Endodermal cell (in vitro differentiated cells): ENCODE measurements around the gene HK3. TPM values are rescaled to one million over a fixed set of nuclear protein-coding genes. Genes with fewer than 3 reads are reported as not detected.

Experiments
- DNase-seq: peaks from one replicate; pipeline ENCODE4 v3.0.0-alpha.2; 2017
- H3K27ac ChIP-seq: 2 replicates; pipeline ENCODE4 v1.5.1; 2013; ENCODE audit warnings: mild to moderate bottlenecking, low read depth, low read length, moderate library complexity
- H3K27me3 ChIP-seq: 2 replicates; pipeline ENCODE4 v1.6.1; 2013; ENCODE audit warnings: mild to moderate bottlenecking, low read length, moderate library complexity; ENCODE audit not compliant: insufficient read depth, control insufficient read depth, poor library complexity, severe bottlenecking
- H3K36me3 ChIP-seq: 2 replicates; pipeline ENCODE4 v1.7.0; 2013; ENCODE audit warnings: mild to moderate bottlenecking, low read length, moderate library complexity; ENCODE audit not compliant: control insufficient read depth, insufficient read depth
- H3K4me1 ChIP-seq: one replicate; pipeline ENCODE4 v1.7.0; 2013; ENCODE audit warnings: low read length; ENCODE audit not compliant: control insufficient read depth, insufficient read depth
- H3K4me3 ChIP-seq: 2 replicates; pipeline ENCODE4 v1.5.1; 2013; ENCODE audit warnings: mild to moderate bottlenecking, low read length, moderate library complexity
- H3K9ac ChIP-seq: 2 replicates; pipeline ENCODE4 v1.6.1; 2013; ENCODE audit warnings: mild to moderate bottlenecking, low read length, moderate library complexity; ENCODE audit not compliant: poor library complexity, severe bottlenecking; ENCODE audit errors: extremely low read depth
- H3K9me3 ChIP-seq: 2 replicates; pipeline ENCODE4 v1.6.1; 2013; ENCODE audit warnings: mild to moderate bottlenecking, low read length, moderate library complexity; ENCODE audit not compliant: control insufficient read depth
- H3K27ac Mint-ChIP-seq: 2 replicates; pipeline ENCODE4 v1.8.0; 2020; ENCODE audit warnings: mixed read lengths
- H3K27me3 Mint-ChIP-seq: 2 replicates; pipeline ENCODE4 v1.8.0; 2021; ENCODE audit warnings: mild to moderate bottlenecking, mixed read lengths; ENCODE audit not compliant: insufficient read depth
- H3K36me3 Mint-ChIP-seq: 2 replicates; pipeline ENCODE4 v1.8.0; 2020; ENCODE audit warnings: low read depth, mixed read lengths
- H3K4me1 Mint-ChIP-seq: 2 replicates; pipeline ENCODE4 v1.8.0; 2020; ENCODE audit warnings: mixed read lengths
- H3K4me3 Mint-ChIP-seq: 2 replicates; pipeline ENCODE4 v1.8.0; 2020; ENCODE audit warnings: mild to moderate bottlenecking, moderate library complexity, mixed read lengths
- H3K9me3 Mint-ChIP-seq: 2 replicates; pipeline ENCODE4 v1.8.0; 2020; ENCODE audit warnings: mild to moderate bottlenecking, mixed read lengths
- WGBS, 2 experiments: methylation state at CpG; one replicate each; pipeline versions ENCODE4 v1.1.5 to v1.1.7; 2013; ENCODE audit warnings: missing lambda C conversion rate in 2 of 2, mixed read lengths in 1 of 2; ENCODE audit not compliant: insufficient coverage in 1 of 2, insufficient read length in 1 of 2; 5-methylcytosine and 5-hydroxymethylcytosine counted together
- total RNA-seq, 2 donors: library from RNA; stranded (reverse); fragmentation: NEBNext Ultra II Directional in 1 of 2; extraction: Animal tissue kit (Norgen Biotek cat#: 25700) in 1 of 2; gene quantifications; 2 replicates in 1 of 2; 3 replicates in 1 of 2; pipeline ENCODE4 v1.2.1, GENCODE V29; 2021
- TF ChIP-seq, protein P1 (sequence below): fragments of 200-600 bp; sonication (generic); conservative IDR thresholded peaks from 2 replicates; pipeline ENCODE4 v1.5.0; 2021; ENCODE audit warnings: antibody characterized with exemption, mild to moderate bottlenecking

HK3 gene
- total RNA-seq, 2 donors from 2014 or later = 0.55 TPM; not detected in 1

DNA sequence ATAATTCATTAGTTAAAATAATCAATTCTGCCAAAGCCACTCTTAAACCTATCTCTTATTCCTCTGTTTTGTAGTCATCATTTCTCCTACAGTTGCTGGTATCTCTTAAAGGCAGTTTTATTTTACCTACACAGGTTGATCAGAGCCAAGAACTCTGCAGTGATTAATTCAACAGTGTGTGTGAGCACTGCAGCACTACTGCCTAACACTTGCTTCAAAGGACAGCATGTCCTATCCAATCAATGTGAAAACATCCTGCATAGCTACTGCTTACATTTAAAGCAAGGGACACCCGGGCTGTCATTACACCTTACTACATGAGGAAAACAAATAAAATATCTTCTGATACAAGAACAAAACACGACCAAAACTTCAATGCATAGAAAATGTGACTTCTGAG lies 45.1 kb upstream of the HK3 start:
- Histone ChIP-seq H3K27me3 (no peaks in the 10 kb centered on the region), H3K36me3 (peaks cover 80% of the 10 kb centered on the region), H3K9me3 (no peaks in the 10 kb centered on the region), H3K27ac (no peak overlapping the region), H3K9ac (no peak overlapping the region), H3K4me3 (no peak overlapping the region), H3K4me1 (no peaks in the 10 kb centered on the region)
- Mint-ChIP-seq H3K4me1 (peaks cover 16% of the 10 kb centered on the region), H3K4me3 (no peak overlapping the region), H3K36me3 (peaks cover 55% of the 10 kb centered on the region), H3K27ac (peak overlapping the region; percentile 28), H3K9me3 (peaks cover 2% of the 10 kb centered on the region), H3K27me3 (no peaks in the 10 kb centered on the region)
- DNase-seq = no peak
- TF ChIP-seq, protein P1, sequence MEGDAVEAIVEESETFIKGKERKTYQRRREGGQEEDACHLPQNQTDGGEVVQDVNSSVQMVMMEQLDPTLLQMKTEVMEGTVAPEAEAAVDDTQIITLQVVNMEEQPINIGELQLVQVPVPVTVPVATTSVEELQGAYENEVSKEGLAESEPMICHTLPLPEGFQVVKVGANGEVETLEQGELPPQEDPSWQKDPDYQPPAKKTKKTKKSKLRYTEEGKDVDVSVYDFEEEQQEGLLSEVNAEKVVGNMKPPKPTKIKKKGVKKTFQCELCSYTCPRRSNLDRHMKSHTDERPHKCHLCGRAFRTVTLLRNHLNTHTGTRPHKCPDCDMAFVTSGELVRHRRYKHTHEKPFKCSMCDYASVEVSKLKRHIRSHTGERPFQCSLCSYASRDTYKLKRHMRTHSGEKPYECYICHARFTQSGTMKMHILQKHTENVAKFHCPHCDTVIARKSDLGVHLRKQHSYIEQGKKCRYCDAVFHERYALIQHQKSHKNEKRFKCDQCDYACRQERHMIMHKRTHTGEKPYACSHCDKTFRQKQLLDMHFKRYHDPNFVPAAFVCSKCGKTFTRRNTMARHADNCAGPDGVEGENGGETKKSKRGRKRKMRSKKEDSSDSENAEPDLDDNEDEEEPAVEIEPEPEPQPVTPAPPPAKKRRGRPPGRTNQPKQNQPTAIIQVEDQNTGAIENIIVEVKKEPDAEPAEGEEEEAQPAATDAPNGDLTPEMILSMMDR = no peak
- 58% methylated on average over 2 of the region's 2 CpGs; no CpG with 5 or more reads in 1 of the 2 experiments for WGBS, 2 experiments

DNA sequence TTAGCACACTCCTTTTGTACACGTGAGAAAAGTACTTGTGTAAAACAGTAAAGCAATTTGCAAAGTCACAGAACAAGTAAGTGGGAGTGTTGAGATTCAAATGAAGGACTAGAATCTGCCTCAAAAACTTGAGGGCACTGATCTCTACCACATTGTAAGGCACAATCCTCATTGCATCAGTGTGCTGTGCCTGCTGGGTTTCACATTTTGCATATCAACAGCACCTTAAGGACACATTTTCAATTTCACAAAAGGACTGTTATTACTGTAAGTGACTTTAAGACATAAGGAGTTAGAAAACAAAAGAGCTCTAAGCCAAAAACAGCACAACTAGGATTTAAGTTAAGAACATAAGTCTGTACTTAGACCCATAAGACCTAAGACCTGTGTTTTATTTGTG lies 44.7 kb upstream of the HK3 start:
- H3K4me1 ChIP-seq = no peaks in the 10 kb centered on the region
- no peak overlapping the region for H3K9ac ChIP-seq
- H3K27me3 ChIP-seq = no peaks in the 10 kb centered on the region
- no peak for DNase-seq
- H3K27ac ChIP-seq = no peak overlapping the region
- Mint-ChIP-seq H3K27me3 (no peaks in the 10 kb centered on the region), H3K36me3 (peaks cover 54% of the 10 kb centered on the region), H3K4me3 (no peak overlapping the region), H3K9me3 (peaks cover 2% of the 10 kb centered on the region), H3K27ac (peak overlapping the region; percentile 28), H3K4me1 (peaks cover 16% of the 10 kb centered on the region)
- WGBS, 2 experiments = 56% methylated on average over 1 of the region's 1 CpG; no CpG with 5 or more reads in 1 of the 2 experiments
- no peaks in the 10 kb centered on the region for H3K9me3 ChIP-seq
- H3K36me3 ChIP-seq = peaks cover 77% of the 10 kb centered on the region
- H3K4me3 ChIP-seq = no peak overlapping the region
- TF ChIP-seq, protein P1 = no peak

- DNase-seq = no peak
Measured at GRCh38 chr5:176941951-176942350, 42.8 kb upstream of the HK3 start.

More at GRCh38 chr5:176941951-176942350, 42.8 kb upstream of the HK3 start:
- Mint-ChIP-seq H3K36me3 (peaks cover 47% of the 10 kb centered on the region), H3K27me3 (no peaks in the 10 kb centered on the region), H3K4me1 (peaks cover 27% of the 10 kb centered on the region), H3K4me3 (no peak overlapping the region), H3K27ac (no peak overlapping the region), H3K9me3 (peaks cover 2% of the 10 kb centered on the region)
- whole genome bisulfite sequencing, 2 experiments = 95 to 96% methylated on average over 8 to 9 of the region's 9 CpGs
- Histone ChIP-seq H3K9ac (no peak overlapping the region), H3K36me3 (peaks cover 71% of the 10 kb centered on the region), H3K9me3 (no peaks in the 10 kb centered on the region), H3K27ac (no peak overlapping the region), H3K27me3 (no peaks in the 10 kb centered on the region), H3K4me1 (peaks cover 8% of the 10 kb centered on the region), H3K4me3 (no peak overlapping the region)
- TF ChIP-seq, protein P1 = no peak
